ENCODE results near the gene TPTE2.
"Not testable (repeated sequence)": the region's sequence is repeated elsewhere in the genome, so short reads cannot be mapped to it uniquely, and the experiment has no call there.

TPTE2 gene

DNA sequence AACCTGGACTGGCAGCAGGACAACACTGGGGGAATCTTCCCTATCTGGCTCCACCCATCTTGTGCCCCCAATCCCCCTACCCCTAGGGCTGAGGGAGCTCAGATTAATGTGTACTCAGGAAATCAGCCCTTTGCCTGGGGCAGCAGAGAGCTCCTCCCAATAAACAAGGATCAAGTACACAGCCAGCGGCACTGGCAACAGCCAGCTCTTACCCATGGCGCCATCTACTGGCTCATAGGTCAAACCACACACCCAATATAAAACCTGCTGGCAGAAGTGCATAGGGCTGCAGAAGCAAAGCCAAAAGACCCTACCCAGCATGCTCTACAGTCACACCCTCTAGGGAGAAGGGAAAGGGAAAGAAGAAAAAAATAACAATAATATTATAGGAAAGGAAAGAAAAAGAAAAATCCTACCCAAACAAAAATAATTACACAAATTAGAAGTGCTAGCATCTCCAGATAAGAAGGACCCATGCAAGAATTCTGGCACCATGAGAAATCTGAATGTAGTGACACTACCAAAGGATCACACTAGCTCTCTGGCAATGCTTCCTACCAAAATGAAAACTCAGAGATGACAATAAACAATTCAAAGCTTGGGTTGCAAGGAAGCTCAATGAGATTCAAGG is 122.2 kb downstream of the TPTE2 start:
- H4K20me1 ChIP-seq (ENCODE audit: insufficient read depth, low read length, poor library complexity, severe bottlenecking); H3K4me2 ChIP-seq (ENCODE audit: low read depth, low read length, poor library complexity, severe bottlenecking): not testable (repeated sequence)

DNA sequence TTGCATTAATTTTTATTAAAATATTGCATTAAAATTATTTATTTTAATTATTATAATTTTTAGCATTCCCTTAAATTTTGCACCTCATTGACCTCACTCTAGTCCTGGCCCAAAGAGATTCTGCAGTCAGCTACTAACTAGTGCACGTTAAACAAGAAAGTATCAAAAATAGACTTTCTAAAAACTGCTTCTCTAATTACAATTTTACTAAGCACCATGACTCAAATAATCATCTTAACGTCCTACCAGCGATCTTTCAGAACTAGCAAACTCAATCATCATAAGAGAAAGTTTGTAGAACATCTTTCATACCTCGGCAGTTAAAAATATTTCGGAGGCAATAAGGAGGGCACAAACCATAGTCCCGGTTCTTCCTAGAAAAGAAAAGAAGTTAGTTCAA is 123.6 kb downstream of the TPTE2 start:
- not testable (repeated sequence) for H3K4me1 ChIP-seq (ENCODE audit: insufficient read depth, low read length, poor library complexity, severe bottlenecking); H3K4me3 ChIP-seq (ENCODE audit: low read length, poor library complexity, severe bottlenecking); H2AFZ ChIP-seq (ENCODE audit: low read length); H3F3A ChIP-seq (ENCODE audit: low read depth); H3K27me3 ChIP-seq (ENCODE audit: insufficient read depth, low read length, poor library complexity, severe bottlenecking); H3K4me2 ChIP-seq (ENCODE audit: low read depth, low read length, poor library complexity, severe bottlenecking); H3K9me3 ChIP-seq (ENCODE audit: insufficient read depth, low read depth, low read length); H3K36me3 ChIP-seq (ENCODE audit: insufficient read depth, low read length); H4K20me1 ChIP-seq (ENCODE audit: insufficient read depth, low read length, poor library complexity, severe bottlenecking); H3K9ac ChIP-seq (ENCODE audit: low read depth, low read length, poor library complexity, severe bottlenecking); H3K79me2 ChIP-seq (ENCODE audit: insufficient read depth, low read length); H3K9me2 ChIP-seq (replicated peaks; ENCODE audit: low read depth, low read length)

More for the DNA sequence above, 122.2 kb downstream of the TPTE2 start:
- H3K4me1 ChIP-seq (ENCODE audit: insufficient read depth, low read length, poor library complexity, severe bottlenecking); H3K9me3 ChIP-seq (ENCODE audit: insufficient read depth, low read depth, low read length); H3K36me3 ChIP-seq (ENCODE audit: insufficient read depth, low read length); H3K9me2 ChIP-seq (replicated peaks; ENCODE audit: low read depth, low read length); H2AFZ ChIP-seq (ENCODE audit: low read length); H3K4me3 ChIP-seq (ENCODE audit: low read length, poor library complexity, severe bottlenecking); H3K27me3 ChIP-seq (ENCODE audit: insufficient read depth, low read length, poor library complexity, severe bottlenecking); H3F3A ChIP-seq (ENCODE audit: low read depth); H3K79me2 ChIP-seq (ENCODE audit: insufficient read depth, low read length); H3K9ac ChIP-seq (ENCODE audit: low read depth, low read length, poor library complexity, severe bottlenecking): not testable (repeated sequence)
- TF ChIP-seq, protein P1, sequence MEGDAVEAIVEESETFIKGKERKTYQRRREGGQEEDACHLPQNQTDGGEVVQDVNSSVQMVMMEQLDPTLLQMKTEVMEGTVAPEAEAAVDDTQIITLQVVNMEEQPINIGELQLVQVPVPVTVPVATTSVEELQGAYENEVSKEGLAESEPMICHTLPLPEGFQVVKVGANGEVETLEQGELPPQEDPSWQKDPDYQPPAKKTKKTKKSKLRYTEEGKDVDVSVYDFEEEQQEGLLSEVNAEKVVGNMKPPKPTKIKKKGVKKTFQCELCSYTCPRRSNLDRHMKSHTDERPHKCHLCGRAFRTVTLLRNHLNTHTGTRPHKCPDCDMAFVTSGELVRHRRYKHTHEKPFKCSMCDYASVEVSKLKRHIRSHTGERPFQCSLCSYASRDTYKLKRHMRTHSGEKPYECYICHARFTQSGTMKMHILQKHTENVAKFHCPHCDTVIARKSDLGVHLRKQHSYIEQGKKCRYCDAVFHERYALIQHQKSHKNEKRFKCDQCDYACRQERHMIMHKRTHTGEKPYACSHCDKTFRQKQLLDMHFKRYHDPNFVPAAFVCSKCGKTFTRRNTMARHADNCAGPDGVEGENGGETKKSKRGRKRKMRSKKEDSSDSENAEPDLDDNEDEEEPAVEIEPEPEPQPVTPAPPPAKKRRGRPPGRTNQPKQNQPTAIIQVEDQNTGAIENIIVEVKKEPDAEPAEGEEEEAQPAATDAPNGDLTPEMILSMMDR (conservative IDR thresholded peaks at IDR 0.05; ENCODE audit: low read length): peak; percentile 24

DNA sequence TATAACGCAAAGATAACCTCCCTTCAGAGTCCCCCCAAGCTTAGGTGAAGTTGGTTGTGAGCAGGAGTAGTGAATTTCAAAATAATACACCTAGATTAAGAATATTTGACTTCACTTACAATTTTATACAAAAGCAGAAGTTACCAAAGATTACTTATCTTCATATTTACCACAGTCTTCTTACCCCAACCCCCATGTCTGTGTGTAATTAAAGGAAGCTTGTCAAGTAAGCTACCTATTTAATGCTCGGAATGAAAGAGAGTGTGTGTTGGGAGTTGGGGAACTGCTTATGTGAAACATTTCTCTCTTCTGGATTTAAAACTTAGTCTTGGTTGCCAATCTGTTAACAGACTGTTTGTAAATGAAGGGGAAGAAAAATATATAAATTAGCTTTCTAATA is 139.1 kb downstream of the TPTE2 start:
- not testable (repeated sequence) for H3K36me3 ChIP-seq (ENCODE audit: insufficient read depth, low read length); H3K4me1 ChIP-seq (ENCODE audit: insufficient read depth, low read length, poor library complexity, severe bottlenecking); H3K9me2 ChIP-seq (replicated peaks; ENCODE audit: low read depth, low read length); H3K9me3 ChIP-seq (ENCODE audit: insufficient read depth, low read depth, low read length); H2AFZ ChIP-seq (ENCODE audit: low read length); H4K20me1 ChIP-seq (ENCODE audit: insufficient read depth, low read length, poor library complexity, severe bottlenecking); H3K27me3 ChIP-seq (ENCODE audit: insufficient read depth, low read length, poor library complexity, severe bottlenecking); H3K79me2 ChIP-seq (ENCODE audit: insufficient read depth, low read length); H3F3A ChIP-seq (ENCODE audit: low read depth); H3K4me3 ChIP-seq (ENCODE audit: low read length, poor library complexity, severe bottlenecking); H3K4me2 ChIP-seq (ENCODE audit: low read depth, low read length, poor library complexity, severe bottlenecking); H3K9ac ChIP-seq (ENCODE audit: low read depth, low read length, poor library complexity, severe bottlenecking)

DNA sequence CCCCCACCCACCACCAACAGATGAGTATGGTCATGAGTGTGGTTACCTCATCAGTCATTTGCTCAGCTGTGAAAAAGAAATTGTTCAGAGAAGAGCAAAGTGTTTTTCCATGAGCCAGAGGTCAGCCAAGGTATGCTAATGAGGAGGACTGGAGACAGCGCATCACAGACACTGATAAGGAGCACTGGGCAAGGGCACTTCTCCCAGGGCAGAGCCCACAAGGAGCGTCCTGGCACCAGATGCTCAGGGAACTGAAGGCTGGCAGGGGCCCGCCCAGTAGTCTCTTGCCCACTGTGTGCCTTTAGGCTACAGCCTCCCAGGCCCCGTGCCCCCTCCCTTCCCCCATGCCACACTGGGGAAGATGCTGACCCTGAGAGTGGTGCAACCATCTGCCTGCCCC is 148.8 kb downstream of the TPTE2 start:
- not testable (repeated sequence) for H3K36me3 ChIP-seq (ENCODE audit: insufficient read depth, low read length); H3K9me2 ChIP-seq (replicated peaks; ENCODE audit: low read depth, low read length); H3K4me3 ChIP-seq (ENCODE audit: low read length, poor library complexity, severe bottlenecking); H3K9ac ChIP-seq (ENCODE audit: low read depth, low read length, poor library complexity, severe bottlenecking); H3F3A ChIP-seq (ENCODE audit: low read depth); H2AFZ ChIP-seq (ENCODE audit: low read length); H3K27me3 ChIP-seq (ENCODE audit: insufficient read depth, low read length, poor library complexity, severe bottlenecking); H3K79me2 ChIP-seq (ENCODE audit: insufficient read depth, low read length); H4K20me1 ChIP-seq (ENCODE audit: insufficient read depth, low read length, poor library complexity, severe bottlenecking); H3K4me1 ChIP-seq (ENCODE audit: insufficient read depth, low read length, poor library complexity, severe bottlenecking); H3K4me2 ChIP-seq (ENCODE audit: low read depth, low read length, poor library complexity, severe bottlenecking); H3K9me3 ChIP-seq (ENCODE audit: insufficient read depth, low read depth, low read length)

DNA sequence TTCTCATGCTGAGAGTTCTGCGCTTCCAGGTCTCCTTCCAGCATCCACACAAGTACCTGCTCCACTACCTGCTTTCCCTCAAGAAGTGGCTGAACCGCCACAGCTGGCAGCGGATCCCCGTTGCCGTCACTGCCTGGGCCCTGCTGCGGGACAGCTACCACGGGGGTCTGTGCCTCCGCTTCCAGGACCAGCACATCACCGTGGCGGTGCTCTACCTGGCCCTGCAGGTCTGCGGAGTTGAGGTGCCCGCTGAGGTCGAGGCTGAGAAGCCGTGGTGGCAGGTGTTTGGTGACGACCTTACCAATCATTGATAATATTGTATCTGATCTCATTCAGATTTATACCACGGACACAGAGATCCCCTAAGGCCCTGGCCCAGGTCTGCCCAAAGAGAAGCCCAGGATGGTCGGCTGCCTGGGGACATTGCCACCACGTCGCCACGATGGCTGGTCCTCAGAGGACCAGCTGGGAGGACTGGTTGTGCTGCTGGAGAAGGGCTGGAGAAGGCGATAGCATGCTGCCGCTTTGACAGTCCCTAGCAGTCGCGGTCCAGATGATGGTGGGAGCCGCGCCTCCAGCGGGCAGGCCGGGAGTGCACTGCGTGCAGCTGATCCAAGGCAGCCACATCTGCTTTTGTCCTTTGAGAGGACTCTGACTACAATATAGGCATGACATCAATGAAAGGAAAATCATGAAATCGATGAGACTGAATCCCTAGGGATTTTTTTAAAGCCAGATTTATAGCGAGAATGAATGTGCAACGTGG is 178.4 kb downstream of the TPTE2 start:
- not testable (repeated sequence) for H3K9me3 ChIP-seq (ENCODE audit: insufficient read depth, low read depth, low read length); H3K27me3 ChIP-seq (ENCODE audit: insufficient read depth, low read length, poor library complexity, severe bottlenecking); H3K4me1 ChIP-seq (ENCODE audit: insufficient read depth, low read length, poor library complexity, severe bottlenecking); H2AFZ ChIP-seq (ENCODE audit: low read length); H3K9ac ChIP-seq (ENCODE audit: low read depth, low read length, poor library complexity, severe bottlenecking); H3K9me2 ChIP-seq (replicated peaks; ENCODE audit: low read depth, low read length); H3K79me2 ChIP-seq (ENCODE audit: insufficient read depth, low read length); H3K36me3 ChIP-seq (ENCODE audit: insufficient read depth, low read length); H3F3A ChIP-seq (ENCODE audit: low read depth); H3K4me3 ChIP-seq (ENCODE audit: low read length, poor library complexity, severe bottlenecking); H3K4me2 ChIP-seq (ENCODE audit: low read depth, low read length, poor library complexity, severe bottlenecking); H4K20me1 ChIP-seq (ENCODE audit: insufficient read depth, low read length, poor library complexity, severe bottlenecking)
